Measurements from ENCODE around the gene RNU4-1.
"Not testable (repeated sequence)": the region's sequence is repeated elsewhere in the genome, so short reads cannot be mapped to it uniquely, and the experiment has no call there.

Gene RNU4-1

DNA sequence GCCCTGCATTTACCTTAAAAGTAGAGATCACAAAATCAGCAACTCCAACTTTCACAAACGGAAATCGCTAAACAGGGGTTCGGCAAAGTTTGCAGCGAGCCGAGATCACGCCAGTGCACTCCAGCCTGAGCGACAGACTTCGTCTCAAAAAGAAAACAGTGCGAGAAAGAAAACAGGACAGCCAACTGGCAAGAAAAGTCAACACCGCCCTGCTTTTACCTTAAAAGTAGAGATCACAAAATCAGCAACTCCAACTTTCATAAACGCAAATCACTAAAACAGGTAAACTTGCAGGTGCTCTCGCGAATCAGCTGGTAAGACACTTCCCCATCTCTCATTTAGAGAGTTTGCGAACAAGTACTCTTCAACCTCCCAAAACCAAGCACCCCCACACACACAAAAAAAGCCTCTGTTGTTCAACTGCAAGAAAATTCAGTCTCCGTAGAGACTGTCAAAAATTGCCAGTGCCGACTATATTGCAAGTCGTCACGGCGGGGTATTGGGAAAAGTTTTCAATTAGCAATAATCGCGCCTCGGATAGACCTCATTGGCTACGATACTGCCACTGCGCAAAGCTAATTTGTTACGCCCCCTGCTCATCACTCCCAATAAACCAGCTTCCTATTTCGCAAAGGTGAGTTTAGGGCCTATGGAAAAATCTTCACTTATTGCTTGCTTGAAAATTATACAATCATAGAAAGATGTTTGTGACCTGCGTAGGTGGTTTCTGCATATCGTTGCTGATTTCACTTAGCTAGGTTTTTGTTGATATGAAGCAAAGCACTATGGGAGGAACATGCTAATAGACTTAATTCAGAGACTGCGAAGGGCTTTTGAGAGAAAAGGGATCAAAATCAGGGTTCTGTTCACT is at the start of gene RNU4-1:
RNU4-1 (minus strand) TSS at position 577 of the 871 bp plus-strand sequence.
- peak; percentile 93 for DNase-seq

- DNase-seq: no peak
Measured at GRCh38 chr12:120342175-120343038, 49.4 kb upstream of the RNU4-1 start.

DNA sequence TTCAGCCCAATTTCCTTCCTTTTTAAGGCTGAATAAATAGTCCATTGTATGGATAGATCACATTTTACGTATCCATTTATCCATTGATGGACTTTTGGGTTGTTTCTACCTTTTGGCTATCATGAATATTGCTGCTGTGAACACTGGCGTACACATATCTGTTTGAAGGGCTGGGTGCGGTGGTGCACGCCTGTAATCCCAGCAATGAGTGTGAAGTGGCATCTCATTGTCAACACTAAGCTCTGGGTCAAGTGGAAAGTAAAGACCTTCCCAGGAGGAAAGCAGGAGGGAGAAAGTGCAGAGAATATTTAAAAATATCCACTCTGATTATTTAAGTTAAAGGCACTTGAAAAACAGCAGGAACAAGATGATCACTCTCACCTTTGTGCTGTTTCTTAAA is 46.2 kb upstream of the RNU4-1 start:
- no peak for DNase-seq

- no peak for DNase-seq
Measured at GRCh38 chr12:120337730-120338129, 44.7 kb upstream of the RNU4-1 start.

GRCh38 chr12:120336392-120336791 is 43.4 kb upstream of the RNU4-1 start:
- not testable (repeated sequence) for DNase-seq

- peak; percentile 13 for DNase-seq
Measured at GRCh38 chr12:120335447-120335846, 42.4 kb upstream of the RNU4-1 start.

DNA sequence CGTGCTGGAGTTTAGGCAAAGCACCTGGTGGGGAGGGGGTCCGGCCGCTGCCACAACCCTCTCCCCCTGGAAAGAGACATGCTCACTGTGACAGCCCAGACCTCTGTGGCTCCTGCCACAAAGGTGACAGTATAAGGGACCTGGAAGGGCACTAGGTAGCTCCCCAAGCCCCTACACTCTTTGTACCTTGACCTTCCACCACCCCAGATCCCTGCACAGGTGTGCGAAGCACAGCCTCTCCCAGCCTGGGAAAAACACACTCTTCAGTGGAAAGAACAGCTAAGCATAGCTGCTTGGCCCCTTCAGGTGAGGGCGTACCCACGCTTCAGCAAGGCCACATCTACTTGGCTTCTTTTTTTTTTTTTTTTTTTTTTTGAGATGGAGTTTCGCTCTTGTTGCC is 39.5 kb upstream of the RNU4-1 start:
- DNase-seq: no peak

GRCh38 chr12:120332041-120332440 is 39.0 kb upstream of the RNU4-1 start:
- no peak for DNase-seq

- DNase-seq: no peak
Measured at GRCh38 chr12:120331390-120331789, 38.4 kb upstream of the RNU4-1 start.

- no peak for DNase-seq
Measured at GRCh38 chr12:120328228-120328627, 35.2 kb upstream of the RNU4-1 start.

GRCh38 chr12:120327593-120327992 is 34.6 kb upstream of the RNU4-1 start, which contains the start of gene PLA2G1B:
Gene PLA2G1B, minus strand, starts transcription at chr12:120327779. Its CDS starts 26 bp downstream, at chr12:120327753.
- no peak for DNase-seq

- no peak for DNase-seq
Measured at GRCh38 chr12:120324841-120325417, 31.9 kb upstream of the RNU4-1 start.

DNA sequence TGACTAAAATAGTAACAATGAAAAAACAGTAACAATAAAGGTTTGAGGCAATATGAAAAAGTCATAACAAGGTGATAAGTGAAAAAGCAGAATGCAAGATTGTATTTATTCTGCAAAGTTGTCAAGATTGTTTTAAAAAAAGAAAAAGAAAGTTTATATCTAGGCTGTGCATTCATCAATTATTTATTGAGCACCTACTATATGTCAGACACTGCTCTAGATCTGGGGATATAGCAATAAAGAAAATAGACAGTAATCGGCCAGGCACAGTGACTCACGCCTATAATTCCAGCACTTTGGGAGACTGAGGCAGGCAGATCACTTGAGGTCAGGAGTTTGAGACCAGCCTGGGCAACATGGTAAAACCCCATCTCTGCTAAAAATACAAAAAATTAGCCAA is 30.7 kb upstream of the RNU4-1 start:
- DNase-seq: no peak

- no peak for DNase-seq
Measured at GRCh38 chr12:120321382-120322202, 28.6 kb upstream of the RNU4-1 start.

DNA sequence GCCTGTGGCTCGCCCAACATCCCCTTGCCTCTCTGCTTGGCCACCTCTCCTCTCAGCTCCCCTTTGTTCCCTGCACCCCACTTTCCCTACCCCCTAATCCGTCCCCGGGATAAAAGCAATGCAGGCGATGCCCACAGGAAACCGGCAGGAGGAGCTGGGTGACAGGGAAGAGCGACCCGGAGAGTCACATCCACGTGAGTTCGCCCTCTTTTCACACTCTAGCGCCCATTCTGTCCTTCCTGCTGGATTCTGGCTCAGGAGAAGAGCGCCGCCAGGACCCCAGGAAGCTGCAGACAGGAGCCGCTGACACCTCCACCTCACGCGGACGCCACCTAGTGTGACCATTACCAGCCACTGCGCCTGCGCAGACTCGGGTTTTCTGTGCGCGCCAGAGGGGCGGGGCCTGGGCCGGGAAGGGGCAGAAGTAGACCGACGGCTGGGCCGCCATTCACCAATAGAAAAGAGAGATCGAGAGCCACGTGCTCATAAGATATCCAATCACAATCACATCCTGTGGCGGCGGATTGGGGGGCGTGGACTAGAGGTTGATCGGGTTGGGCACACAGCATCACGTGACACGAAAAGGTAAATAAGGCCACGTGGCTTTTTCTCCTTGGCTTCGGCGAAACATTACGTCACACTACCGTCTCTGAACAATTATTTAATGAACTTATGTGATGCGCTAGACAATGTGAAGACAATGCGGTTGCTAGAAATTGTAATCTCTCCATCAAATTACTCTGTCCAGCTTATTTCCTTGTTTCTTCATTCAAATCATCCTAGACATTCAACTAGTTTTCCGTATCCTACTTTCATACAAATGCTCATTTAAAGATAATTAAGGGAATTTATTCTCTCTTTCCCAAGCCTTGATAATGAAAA is 24.4 kb upstream of the RNU4-1 start:
- peak; percentile 99 for DNase-seq

- DNase-seq: no peak
Measured at GRCh38 chr12:120316798-120317223, 23.8 kb upstream of the RNU4-1 start.

DNA sequence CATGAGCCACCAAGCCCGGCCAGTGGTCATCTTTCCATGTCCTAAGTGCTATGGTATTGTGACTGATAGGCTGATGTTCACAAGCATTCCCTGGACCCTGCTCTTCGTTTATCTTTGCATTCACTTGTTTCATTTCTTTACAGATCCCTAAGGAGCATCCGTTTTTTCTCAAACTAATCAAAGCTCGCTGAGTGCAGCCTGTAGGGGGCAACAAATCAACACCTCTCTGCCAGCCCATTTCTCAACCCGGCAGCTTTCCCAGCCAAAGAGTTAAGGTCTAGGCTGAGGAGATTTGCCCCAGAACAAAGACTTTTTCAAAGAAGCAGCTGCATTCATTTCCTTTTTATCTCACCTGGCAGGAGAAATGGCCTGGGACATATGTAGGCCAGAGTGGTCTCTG is 21.2 kb upstream of the RNU4-1 start:
- DNase-seq: no peak

DNA sequence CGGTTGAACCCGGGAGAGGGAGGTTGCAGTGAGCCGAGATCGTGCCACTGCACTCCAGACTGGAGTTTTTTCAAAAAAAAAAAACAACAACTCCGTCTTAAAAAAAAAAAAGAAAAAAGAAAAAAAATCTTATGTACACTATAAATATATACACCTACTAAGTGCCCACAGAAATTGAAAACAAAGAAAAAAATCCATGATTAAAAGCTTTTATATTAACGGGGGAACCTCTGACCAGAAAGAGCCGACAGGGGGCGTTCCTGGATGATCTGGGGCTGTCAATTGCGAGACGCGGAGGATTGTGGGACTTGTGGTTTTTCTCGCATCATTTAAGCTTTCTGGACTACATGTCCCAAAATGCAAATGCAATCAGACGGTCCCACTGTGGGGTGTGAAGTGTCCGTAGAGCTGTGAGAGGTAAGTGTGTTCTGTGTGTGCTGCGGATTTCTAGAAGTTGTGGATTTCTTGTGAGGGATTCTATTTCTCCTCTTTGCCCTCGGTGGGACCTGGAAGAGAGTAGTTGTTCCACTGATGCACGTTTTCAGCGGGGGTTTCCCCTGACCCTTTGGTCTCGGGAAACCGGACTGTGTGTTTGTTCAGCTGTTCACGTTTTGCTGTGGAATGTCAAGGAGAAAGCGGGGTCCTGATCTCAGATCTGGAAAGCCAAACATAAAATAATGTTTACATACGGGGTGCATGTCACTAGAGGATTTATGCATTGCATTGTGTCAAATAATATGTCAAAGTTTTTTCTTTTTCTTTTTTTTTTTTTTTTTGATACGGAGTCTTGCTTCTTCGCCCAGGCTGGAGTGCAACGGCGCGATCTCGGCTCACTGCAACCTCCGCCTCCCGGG is 9.2 kb upstream of the RNU4-1 start, which contains the start of gene SIRT4:
SIRT4 (plus strand) TSS at position 360 of the 854 bp plus-strand sequence. CDS start 1,241 bp downstream, outside the sequence.
- DNase-seq: peak; percentile 86

DNA sequence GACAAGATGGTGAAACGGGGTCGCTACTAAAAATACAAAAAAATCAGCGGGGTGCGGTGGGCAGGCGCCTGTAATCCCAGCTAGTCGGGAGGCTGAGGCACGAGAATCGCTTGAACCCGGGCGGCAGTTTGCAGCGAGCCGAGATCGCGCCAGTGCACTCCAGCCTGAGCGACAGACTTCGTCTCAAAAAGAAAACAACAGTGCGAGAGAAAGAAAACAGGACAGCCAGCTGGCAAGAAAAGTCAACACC is 701 bp downstream of the RNU4-1 start:
- DNase-seq: no peak

DNA sequence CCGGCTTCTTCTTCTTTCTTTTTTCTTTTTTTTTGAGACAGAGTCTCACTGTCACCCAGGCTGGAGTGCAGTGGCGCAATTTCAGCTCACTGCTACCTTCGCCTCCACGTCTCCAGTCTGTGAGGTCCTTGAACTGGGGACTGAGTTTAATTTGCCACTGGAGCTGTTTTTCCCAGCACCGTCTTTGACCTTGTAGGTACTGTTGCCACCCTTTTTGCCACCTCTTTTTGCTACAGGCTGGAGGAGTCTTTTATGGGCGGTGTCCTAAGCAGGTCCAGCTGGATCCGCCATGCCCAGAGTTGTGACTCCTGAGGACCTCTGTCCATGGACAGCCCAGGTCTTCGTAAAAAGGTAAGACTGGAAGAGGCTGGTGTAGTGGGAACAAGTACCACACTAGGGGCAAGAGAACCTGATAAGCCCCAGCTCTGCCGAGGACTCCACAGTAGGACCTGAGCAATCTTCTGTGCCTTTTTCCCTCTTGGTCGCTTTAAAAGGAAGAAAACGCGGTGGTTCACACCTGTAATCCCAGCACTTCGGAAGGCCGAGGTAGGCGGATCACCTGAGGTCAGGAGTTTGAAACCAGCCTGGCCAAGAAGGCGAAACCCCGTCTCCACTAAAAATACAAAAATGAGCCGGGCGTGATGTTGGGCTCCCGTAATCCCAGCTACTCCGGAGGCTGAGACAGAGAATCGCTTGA is 2.3 kb downstream of the RNU4-1 start:
- DNase-seq: no peak
